ENCODE results near the gene RNU4-1. TPM values are rescaled to one million over a fixed set of nuclear protein-coding genes. Genes with fewer than 3 reads are reported as not detected.

RNU4-1 gene
- total RNA-seq, 1 experiment from 2014 or later = under 0.01 TPM

Other genes with a start within 250 kb of the RNU4-1 start
- gene RAB35, start 176.5 kb downstream of the RNU4-1 start, total RNA-seq (2014; rRNA removed) = 52.8 and 64.1 TPM in 2 replicates
- gene GCN1, start 98.5 kb downstream of the RNU4-1 start, total RNA-seq (2014; rRNA removed) = 254 and 334 TPM in 2 replicates
- gene RPLP0, start 92.1 kb downstream of the RNU4-1 start, total RNA-seq (2014; rRNA removed) = 6,714 and 7,550 TPM in 2 replicates
- 313 and 413 TPM in 2 replicates for gene PXN, start 27.5 kb downstream of the RNU4-1 start, total RNA-seq (2014; rRNA removed)
- gene RNU4-2, start 1.3 kb downstream of the RNU4-1 start, total RNA-seq (2014; rRNA removed) = under 0.01 TPM in 2 replicates
- gene SIRT4, start 9.1 kb upstream of the RNU4-1 start, total RNA-seq (2014; rRNA removed) = 0.98 and 1.9 TPM in 2 replicates
- gene PLA2G1B, start 34.5 kb upstream of the RNU4-1 start, total RNA-seq (2014; rRNA removed) = not detected in 2 replicates
- 0.12 TPM in 1 of 2 replicates, not detected in the other for gene MSI1, start 75.9 kb upstream of the RNU4-1 start, total RNA-seq (2014; rRNA removed)
- gene COX6A1, start 144.9 kb upstream of the RNU4-1 start, total RNA-seq (2014; rRNA removed) = 1,664 and 2,042 TPM in 2 replicates
- 24.0 and 34.5 TPM in 2 replicates for gene TRIAP1, start 153.1 kb upstream of the RNU4-1 start, total RNA-seq (2014; rRNA removed)
- gene GATC, start 153.2 kb upstream of the RNU4-1 start, total RNA-seq (2014; rRNA removed) = 33.8 and 43.2 TPM in 2 replicates
- 319 and 382 TPM in 2 replicates for gene SRSF9, start 176.5 kb upstream of the RNU4-1 start, total RNA-seq (2014; rRNA removed)
- gene DYNLL1, start 202.9 kb upstream of the RNU4-1 start, total RNA-seq (2014; rRNA removed) = 283 and 396 TPM in 2 replicates
- 40.4 and 41.2 TPM in 2 replicates for gene COQ5, start 235.9 kb upstream of the RNU4-1 start, total RNA-seq (2014; rRNA removed)
- 79.7 and 161 TPM in 2 replicates for gene RNF10, start 241.1 kb upstream of the RNU4-1 start, total RNA-seq (2014; rRNA removed)

Measured in PC-3 (cell line).